GM12801 (cell line): Measurements from ENCODE around the gene GPNMB.

Experiments
- TF ChIP-seq, protein P1 (sequence below): IDR thresholded peaks from one replicate; pipeline ENCODE4 v1.5.1; 2011; ENCODE audit warnings: control low read depth; ENCODE audit not compliant: insufficient read length; ENCODE audit errors: extremely low read depth

GPNMB gene

GRCh38 chr7:23216021-23216420 is 30.6 kb upstream of the GPNMB start:
- TF ChIP-seq, protein P1, sequence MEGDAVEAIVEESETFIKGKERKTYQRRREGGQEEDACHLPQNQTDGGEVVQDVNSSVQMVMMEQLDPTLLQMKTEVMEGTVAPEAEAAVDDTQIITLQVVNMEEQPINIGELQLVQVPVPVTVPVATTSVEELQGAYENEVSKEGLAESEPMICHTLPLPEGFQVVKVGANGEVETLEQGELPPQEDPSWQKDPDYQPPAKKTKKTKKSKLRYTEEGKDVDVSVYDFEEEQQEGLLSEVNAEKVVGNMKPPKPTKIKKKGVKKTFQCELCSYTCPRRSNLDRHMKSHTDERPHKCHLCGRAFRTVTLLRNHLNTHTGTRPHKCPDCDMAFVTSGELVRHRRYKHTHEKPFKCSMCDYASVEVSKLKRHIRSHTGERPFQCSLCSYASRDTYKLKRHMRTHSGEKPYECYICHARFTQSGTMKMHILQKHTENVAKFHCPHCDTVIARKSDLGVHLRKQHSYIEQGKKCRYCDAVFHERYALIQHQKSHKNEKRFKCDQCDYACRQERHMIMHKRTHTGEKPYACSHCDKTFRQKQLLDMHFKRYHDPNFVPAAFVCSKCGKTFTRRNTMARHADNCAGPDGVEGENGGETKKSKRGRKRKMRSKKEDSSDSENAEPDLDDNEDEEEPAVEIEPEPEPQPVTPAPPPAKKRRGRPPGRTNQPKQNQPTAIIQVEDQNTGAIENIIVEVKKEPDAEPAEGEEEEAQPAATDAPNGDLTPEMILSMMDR, result no peak

GRCh38 chr7:23218196-23218595 is 28.4 kb upstream of the GPNMB start:
- TF ChIP-seq, protein P1, result no peak

GRCh38 chr7:23220690-23221305 is 25.8 kb upstream of the GPNMB start:
- TF ChIP-seq, protein P1, result no peak

DNA sequence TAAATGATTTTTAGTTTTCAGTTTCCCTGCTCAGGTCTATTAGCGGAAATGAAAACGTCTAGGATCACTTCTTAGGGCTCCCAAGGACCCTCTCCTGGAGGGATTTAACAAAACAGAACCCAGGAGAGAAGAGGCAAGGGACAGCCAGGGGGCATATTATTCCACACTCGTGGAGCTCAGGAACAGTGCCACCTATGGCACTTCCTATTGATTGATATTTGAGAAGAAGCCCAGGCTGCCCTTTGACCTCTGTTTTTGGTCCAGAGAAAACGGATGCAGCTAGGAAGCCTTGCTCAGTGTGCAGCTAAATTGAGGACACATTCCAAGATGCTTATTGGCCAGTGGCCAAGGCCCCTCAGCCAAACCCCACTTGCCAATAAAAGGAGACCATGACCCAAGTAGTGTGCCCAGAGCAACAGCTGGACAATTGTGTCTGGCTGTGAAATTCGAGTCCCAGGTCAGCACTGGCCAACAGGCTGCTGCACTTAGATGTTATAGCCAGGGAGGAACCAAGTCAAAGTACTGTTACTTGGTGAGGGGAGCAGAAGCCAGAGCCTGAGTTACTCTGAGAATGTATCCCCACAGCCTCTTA is 24.0 kb upstream of the GPNMB start:
- TF ChIP-seq, protein P1, result no peak

- TF ChIP-seq, protein P1, result no peak
Observed at GRCh38 chr7:23226844-23227450, 19.6 kb upstream of the GPNMB start.

DNA sequence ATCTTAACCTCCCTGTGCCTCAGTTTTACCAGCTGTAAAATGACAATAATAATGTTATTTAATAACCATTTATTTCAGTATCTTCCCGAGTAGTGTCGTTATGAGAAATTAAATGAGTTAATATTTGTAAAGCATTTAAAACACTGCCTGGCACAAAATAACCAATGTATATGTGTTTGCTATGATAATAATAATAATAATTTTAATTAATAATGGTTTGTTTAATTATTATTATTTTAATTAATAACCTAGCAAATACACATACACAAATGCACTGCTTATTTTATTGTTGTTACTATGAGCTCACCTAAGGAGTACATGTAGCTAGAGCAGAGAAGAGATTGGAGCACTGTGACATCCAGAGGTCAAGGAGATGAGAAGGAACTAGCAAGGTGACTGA is 18.2 kb upstream of the GPNMB start:
- TF ChIP-seq, protein P1, result no peak

DNA sequence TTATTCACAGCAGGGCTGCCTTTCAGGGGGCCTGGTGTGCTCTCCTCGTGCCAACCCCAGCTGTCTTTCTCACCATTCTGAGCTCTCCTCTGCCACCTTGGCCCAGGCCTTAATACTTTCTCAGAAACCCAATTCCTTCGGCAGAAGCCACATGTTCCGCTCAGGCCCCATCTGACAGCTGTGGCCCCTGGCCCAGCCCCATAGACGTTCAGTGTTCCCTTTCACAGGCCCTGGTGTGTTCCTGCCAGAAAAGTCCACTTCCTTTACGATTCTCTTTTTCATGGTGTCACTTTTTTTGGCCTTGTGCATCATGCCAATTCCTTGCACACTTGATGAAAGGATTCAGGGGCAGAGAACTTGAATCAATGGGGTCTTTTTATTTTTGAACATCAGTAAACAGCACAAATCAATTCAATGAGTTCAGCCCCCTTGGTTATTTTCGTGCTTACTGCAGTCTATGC is 15.9 kb upstream of the GPNMB start:
- TF ChIP-seq, protein P1, result no peak
